Cardiac fibroblast (primary cell): ENCODE results near the gene DOCK4.

Experiments used
- DNase-seq, 2 donors: peaks; one replicate each; pipeline versions ENCODE4 v3.0.0 to v3.0.0-alpha.2; 2010; ENCODE audit warnings: low read depth in 2 of 2
- H3K4me3 ChIP-seq, 2 donors: replicated peaks in 1 of 2; 1 replicate in 1 of 2; 2 replicates in 1 of 2; pipeline ENCODE4 v1.5.1; 2011; ENCODE audit warnings: low read depth in 2 of 2, low read length in 2 of 2, mild to moderate bottlenecking in 2 of 2, moderate library complexity in 1 of 2
- TF ChIP-seq, protein P1 (sequence below): IDR thresholded peaks from one replicate; pipeline ENCODE4 v1.5.1; 2011; ENCODE audit warnings: low read depth, mild to moderate bottlenecking, low read length, inconsistent platforms

DOCK4 gene

DNA sequence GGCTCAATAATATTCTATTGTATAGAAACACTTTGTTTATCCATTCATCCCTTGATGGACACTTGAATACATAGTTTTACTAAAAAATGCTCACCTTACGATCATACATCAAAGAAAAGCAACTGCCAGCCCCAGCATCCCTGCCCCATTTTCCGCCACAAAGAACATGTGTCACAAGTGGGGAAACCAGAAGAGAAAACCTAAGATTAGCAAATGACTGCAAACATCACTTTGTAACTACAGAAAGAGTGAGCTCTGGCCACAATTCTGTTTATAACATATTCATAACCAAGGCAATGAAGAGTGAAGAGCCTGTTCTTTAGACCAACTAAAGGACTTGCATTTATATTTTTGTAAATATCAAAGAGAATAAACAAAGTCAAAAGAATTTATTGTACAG, 89.8 kb downstream of the DOCK4 start:
- TF ChIP-seq, protein P1, sequence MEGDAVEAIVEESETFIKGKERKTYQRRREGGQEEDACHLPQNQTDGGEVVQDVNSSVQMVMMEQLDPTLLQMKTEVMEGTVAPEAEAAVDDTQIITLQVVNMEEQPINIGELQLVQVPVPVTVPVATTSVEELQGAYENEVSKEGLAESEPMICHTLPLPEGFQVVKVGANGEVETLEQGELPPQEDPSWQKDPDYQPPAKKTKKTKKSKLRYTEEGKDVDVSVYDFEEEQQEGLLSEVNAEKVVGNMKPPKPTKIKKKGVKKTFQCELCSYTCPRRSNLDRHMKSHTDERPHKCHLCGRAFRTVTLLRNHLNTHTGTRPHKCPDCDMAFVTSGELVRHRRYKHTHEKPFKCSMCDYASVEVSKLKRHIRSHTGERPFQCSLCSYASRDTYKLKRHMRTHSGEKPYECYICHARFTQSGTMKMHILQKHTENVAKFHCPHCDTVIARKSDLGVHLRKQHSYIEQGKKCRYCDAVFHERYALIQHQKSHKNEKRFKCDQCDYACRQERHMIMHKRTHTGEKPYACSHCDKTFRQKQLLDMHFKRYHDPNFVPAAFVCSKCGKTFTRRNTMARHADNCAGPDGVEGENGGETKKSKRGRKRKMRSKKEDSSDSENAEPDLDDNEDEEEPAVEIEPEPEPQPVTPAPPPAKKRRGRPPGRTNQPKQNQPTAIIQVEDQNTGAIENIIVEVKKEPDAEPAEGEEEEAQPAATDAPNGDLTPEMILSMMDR = no peak
- DNase-seq = no peak
- H3K4me3 ChIP-seq = no peak overlapping the region

DNA sequence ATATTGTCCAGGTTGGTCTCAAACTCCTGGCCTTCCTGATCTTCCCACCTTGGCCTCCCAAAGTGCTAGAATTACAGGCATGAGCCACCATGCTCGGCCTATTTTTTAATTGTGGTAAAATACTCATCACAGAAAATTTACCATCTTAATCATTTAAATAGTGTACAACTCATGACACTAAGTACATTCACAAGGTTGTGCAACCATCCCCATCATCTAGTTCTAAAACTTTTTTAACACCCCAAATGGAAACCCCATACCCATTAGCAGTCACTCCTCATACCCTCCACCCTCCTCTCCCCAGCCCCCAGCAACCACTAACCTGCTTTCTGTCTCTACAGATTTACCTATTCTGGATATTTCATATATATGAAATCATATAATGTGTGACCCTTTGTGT, 90.3 kb downstream of the DOCK4 start:
- TF ChIP-seq, protein P1 = no peak
- no peak for DNase-seq
- no peak overlapping the region for H3K4me3 ChIP-seq

DNA sequence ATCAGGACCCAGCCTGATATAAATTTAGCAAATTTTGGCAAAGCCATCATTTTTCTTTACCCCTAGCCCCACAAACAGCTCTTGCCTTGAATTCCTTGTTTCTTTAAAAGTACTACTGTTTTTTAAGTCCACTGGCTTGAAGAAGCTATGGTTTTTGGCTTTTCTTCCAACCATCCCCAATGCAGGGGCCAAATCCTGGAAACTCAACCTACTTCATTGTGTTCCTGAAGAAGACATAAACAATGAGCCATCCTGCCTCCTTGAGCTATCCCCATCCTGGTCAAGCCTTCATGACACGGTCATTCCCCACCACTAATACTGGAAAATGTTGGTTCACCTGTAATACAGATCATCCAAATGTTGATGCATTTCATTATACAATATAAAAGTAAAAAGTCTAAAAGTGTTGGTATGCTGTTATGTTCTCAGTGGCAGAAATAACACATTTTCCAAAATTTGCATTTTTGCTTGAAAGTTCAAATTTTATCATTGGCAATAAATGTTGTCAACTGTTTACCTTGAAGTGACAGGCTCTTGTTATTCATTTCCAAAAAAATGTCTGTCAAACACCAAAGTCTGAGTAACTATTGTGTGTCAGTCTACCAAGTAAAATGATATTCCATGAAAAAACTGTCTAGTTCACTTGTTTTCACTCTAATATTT, 92.2 kb downstream of the DOCK4 start:
- no peak overlapping the region for H3K4me3 ChIP-seq
- DNase-seq = no peak
- TF ChIP-seq, protein P1 = no peak

DNA sequence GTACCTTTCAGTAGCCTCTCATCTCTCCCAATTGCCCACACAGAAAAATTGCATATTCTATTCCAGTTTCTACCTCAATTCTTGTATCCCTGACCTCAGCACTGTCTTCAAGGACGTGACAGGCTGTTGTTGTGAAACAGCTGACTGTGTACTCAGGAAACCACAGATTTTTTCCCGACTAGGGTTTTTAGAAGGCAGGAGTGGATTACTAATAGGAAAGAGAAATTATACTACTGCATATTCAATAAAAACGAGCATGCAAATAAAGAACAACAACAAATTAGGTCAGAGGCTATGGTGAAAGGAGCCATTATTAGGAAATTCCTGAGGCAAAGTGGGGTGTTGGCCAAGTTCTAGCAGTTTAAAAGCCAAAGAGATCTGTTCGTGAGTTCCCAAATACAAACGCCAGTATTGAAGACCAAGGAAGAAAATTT, 93.4 kb downstream of the DOCK4 start:
- DNase-seq = peak; percentile 82 to 94
- peak overlapping the region in 1 of 2 donors; percentile 13 for H3K4me3 ChIP-seq
- TF ChIP-seq, protein P1 = no peak

DNA sequence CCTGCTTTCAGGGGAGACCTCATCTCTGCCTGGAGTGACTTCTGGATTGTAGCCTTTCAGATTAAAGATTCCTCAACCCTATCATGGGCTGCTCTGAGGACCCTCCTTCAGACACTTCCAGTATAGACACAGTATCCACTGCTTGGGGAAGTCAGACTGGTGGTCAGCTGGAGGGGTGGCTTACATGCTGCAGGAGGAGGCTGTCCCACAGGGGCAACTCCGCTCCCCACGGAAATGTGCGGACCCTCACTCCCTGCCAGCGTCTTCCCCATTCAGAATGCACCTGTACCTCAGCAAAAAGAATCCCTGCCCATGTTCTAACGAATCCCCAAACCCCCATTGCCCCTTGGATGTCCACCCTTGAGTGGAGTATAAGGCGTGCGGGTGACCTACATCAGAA, 95.5 kb downstream of the DOCK4 start:
- TF ChIP-seq, protein P1 = no peak
- no peak for DNase-seq
- no peak overlapping the region for H3K4me3 ChIP-seq

DNA sequence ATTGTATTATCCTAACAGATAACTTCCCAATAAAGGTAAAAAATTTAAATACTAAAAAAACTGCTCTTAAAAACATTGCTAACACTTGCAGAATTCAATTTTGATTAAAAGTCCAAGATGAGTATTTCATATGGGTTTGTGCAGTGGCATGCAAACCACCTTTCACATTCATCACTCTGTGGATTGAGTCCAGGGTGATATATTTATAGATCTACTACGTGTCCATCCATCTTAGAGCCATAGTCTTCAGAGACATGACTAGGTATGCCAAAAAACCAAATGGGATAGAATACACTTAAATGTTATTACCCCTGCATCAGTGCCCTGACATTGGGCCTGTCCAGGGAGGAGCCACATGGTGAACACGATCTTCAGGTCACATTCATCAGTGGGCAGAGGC, 96.0 kb downstream of the DOCK4 start:
- DNase-seq = no peak
- TF ChIP-seq, protein P1 = no peak
- no peak overlapping the region for H3K4me3 ChIP-seq

DNA sequence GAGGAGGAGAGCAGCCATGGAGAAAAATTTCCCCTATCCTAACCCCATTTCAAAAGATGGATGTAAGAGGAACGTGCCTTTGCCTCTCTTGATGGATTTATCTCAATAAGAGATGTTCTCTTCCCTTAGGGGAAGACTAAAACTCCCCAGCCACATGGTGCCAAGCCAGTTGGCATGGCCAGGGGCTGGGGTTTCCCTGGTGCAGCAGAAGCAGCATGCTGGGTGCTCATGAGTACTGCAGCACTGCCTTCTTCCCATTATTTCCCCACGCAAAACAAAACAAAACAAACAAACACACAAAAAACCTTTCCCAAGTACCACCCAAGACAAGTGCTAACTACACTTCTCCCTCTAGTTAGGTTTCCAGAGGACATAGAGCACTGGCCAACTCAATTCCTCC, 97.2 kb downstream of the DOCK4 start:
- H3K4me3 ChIP-seq = no peak overlapping the region
- no peak for DNase-seq
- TF ChIP-seq, protein P1 = no peak
